ENCODE measurements around the gene ZNF207. TPM values are rescaled to one million over a fixed set of nuclear protein-coding genes. Genes with fewer than 3 reads are reported as not detected.

ZNF207 gene
- total and polyA plus RNA-seq, 2 donors (not counting 1 experiment from before 2014, with no cell fraction given), result 135 to 314 TPM

DNA sequence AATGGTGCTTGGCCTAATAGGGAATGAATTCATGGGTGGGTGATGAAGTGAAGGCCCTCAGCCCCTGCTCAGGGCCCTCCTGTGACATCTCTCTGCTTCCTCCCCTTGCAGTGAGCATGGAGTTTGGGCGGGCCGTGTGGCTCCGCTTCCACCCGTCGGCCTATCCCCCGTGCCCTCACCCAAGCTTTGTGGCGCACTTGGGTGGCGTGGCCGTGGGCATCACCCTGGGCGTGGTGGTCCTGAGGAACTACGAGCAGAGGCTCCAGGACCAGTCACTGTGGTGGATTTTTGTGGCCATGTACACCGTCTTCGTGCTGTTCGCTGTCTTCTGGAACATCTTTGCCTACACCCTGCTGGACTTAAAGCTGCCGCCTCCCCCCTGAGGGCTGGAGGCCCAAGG lies 29.1 kb upstream of the ZNF207 start:
- no peak for TF ChIP-seq EZH2 (IDR thresholded peaks at IDR 0.05; ENCODE audit: borderline replicate concordance, insufficient read depth, low read depth, low read length, poor library complexity, severe bottlenecking)
- TF ChIP-seq, protein P1, sequence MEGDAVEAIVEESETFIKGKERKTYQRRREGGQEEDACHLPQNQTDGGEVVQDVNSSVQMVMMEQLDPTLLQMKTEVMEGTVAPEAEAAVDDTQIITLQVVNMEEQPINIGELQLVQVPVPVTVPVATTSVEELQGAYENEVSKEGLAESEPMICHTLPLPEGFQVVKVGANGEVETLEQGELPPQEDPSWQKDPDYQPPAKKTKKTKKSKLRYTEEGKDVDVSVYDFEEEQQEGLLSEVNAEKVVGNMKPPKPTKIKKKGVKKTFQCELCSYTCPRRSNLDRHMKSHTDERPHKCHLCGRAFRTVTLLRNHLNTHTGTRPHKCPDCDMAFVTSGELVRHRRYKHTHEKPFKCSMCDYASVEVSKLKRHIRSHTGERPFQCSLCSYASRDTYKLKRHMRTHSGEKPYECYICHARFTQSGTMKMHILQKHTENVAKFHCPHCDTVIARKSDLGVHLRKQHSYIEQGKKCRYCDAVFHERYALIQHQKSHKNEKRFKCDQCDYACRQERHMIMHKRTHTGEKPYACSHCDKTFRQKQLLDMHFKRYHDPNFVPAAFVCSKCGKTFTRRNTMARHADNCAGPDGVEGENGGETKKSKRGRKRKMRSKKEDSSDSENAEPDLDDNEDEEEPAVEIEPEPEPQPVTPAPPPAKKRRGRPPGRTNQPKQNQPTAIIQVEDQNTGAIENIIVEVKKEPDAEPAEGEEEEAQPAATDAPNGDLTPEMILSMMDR (IDR thresholded peaks at IDR 0.05), result no peak
- H3K79me2 ChIP-seq (ENCODE audit: control insufficient read depth, insufficient read depth, low read length), result no peaks in the 10 kb centered on the region
- H3K4me3 ChIP-seq (ENCODE audit: control extremely low read depth in 1 of 5, extremely low read depth in 1 of 5, insufficient read depth in 1 of 5, low read depth in 2 of 5, low read length in 4 of 5), result no peak overlapping the region
- no peak overlapping the region for H2AFZ ChIP-seq (ENCODE audit: insufficient read depth, low read depth, low read length, poor library complexity, severe bottlenecking)
- DNase-seq (no peak), ATAC-seq (ENCODE audit: low read depth) (no peak)
- H3K9ac ChIP-seq (ENCODE audit: low read length), result no peak overlapping the region
- H3K27me3 Mint-ChIP-seq, result no peaks in the 10 kb centered on the region
- intact Hi-C loops (cut with micrococcal nuclease), result no loop called here
- CTCF ChIA-PET, result interaction anchor here (2.6 to 6.9 kb wide), 2 partner anchors 15 to 69 kb away, joined by 8 to 36 read pairs; no protein-coding TSS in a partner anchor
- H3K9me3 Mint-ChIP-seq (ENCODE audit: insufficient read depth), result no peaks in the 10 kb centered on the region
- H3K4me1 ChIP-seq (ENCODE audit: control insufficient read depth in 2 of 2, insufficient read depth in 2 of 2, low read length in 2 of 2), result peaks cover 19 to 27% of the 10 kb centered on the region in 2 donors
- H3K27ac Mint-ChIP-seq, result peak overlapping the region; percentile 65
- H3K36me3 ChIP-seq (replicated peaks in 1 of 2; ENCODE audit: control extremely low read depth in 1 of 2, control insufficient read depth in 1 of 2, extremely low read depth in 1 of 2, insufficient read depth in 2 of 2, low read length in 1 of 2), result no peaks in the 10 kb centered on the region
- H3K4me2 ChIP-seq (replicated peaks; ENCODE audit: low read depth, low read length, poor library complexity, severe bottlenecking), result no peak overlapping the region
- H4K20me1 ChIP-seq (ENCODE audit: control insufficient read depth, insufficient read depth, low read length, poor library complexity, severe bottlenecking), result no peaks in the 10 kb centered on the region
- no peaks in the 10 kb centered on the region for H3K9me3 ChIP-seq (ENCODE audit: control extremely low read depth in 1 of 3, control insufficient read depth in 2 of 3, insufficient read depth in 1 of 3, low read length in 2 of 3)
- no peak overlapping the region for H3K27ac ChIP-seq (ENCODE audit: low read length in 2 of 2)
- POLR2A ChIA-PET, result no interaction called here
- H3K4me1 Mint-ChIP-seq, result peaks cover 26% of the 10 kb centered on the region
- WGBS (ENCODE audit: insufficient coverage), result 99% methylated on average over 10 of the region's 15 CpGs
- no peak overlapping the region for H3K4me3 Mint-ChIP-seq
- no peaks in the 10 kb centered on the region for H3K27me3 ChIP-seq (replicated peaks in 1 of 4; ENCODE audit: control extremely low read depth in 1 of 4, control insufficient read depth in 3 of 4, insufficient read depth in 4 of 4, low read length in 3 of 4)

DNA sequence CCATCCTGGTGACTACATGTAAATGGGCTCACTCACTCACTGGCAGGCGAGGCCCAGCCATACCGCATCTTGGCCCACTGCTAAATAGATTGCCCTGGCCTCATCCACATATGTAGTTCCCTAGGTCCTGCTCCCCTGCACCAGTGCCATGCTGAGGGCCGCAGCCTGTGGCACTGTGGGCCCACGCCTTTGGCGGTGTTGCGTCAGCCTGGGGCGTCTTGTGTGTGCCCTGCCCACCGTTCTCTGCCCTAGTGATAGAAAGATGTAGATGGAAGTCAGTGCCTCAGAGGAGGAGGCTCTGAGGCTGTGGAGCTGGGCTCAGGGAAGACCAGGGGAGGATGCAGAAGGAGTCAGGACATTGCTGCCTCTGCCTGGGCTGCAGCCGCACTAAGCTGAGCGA lies 26.9 kb upstream of the ZNF207 start:
- TF ChIP-seq EZH2 (IDR thresholded peaks at IDR 0.05; ENCODE audit: borderline replicate concordance, insufficient read depth, low read depth, low read length, poor library complexity, severe bottlenecking), result no peak
- TF ChIP-seq, protein P1 (IDR thresholded peaks at IDR 0.05), result no peak
- CTCF ChIA-PET, result no interaction called here
- Histone ChIP-seq H3K27ac (ENCODE audit: low read length in 2 of 2) (no peak overlapping the region), H3K4me3 (ENCODE audit: control extremely low read depth in 1 of 5, extremely low read depth in 1 of 5, insufficient read depth in 1 of 5, low read depth in 2 of 5, low read length in 4 of 5) (no peak overlapping the region), H3K79me2 (ENCODE audit: control insufficient read depth, insufficient read depth, low read length) (no peaks in the 10 kb centered on the region), H3K36me3 (replicated peaks in 1 of 2; ENCODE audit: control extremely low read depth in 1 of 2, control insufficient read depth in 1 of 2, extremely low read depth in 1 of 2, insufficient read depth in 2 of 2, low read length in 1 of 2) (no peaks in the 10 kb centered on the region), H3K9me3 (ENCODE audit: control extremely low read depth in 1 of 3, control insufficient read depth in 2 of 3, insufficient read depth in 1 of 3, low read length in 2 of 3) (no peaks in the 10 kb centered on the region), H3K9ac (ENCODE audit: low read length) (no peak overlapping the region), H3K4me1 (ENCODE audit: control insufficient read depth in 2 of 2, insufficient read depth in 2 of 2, low read length in 2 of 2) (peaks cover 19 to 27% of the 10 kb centered on the region in 2 donors), H2AFZ (ENCODE audit: insufficient read depth, low read depth, low read length, poor library complexity, severe bottlenecking) (no peak overlapping the region), H3K4me2 (replicated peaks; ENCODE audit: low read depth, low read length, poor library complexity, severe bottlenecking) (no peak overlapping the region), H3K27me3 (replicated peaks in 1 of 4; ENCODE audit: control extremely low read depth in 1 of 4, control insufficient read depth in 3 of 4, insufficient read depth in 4 of 4, low read length in 3 of 4) (no peaks in the 10 kb centered on the region), H4K20me1 (ENCODE audit: control insufficient read depth, insufficient read depth, low read length, poor library complexity, severe bottlenecking) (no peaks in the 10 kb centered on the region)
- H3K9me3 Mint-ChIP-seq (ENCODE audit: insufficient read depth), result no peaks in the 10 kb centered on the region
- POLR2A ChIA-PET, result no interaction called here
- ATAC-seq (ENCODE audit: low read depth) (no peak), DNase-seq (no peak)
- intact Hi-C loops (cut with micrococcal nuclease), result no loop called here
- peaks cover 23% of the 10 kb centered on the region for H3K4me1 Mint-ChIP-seq
- H3K27ac Mint-ChIP-seq, result no peak overlapping the region
- H3K27me3 Mint-ChIP-seq, result no peaks in the 10 kb centered on the region
- WGBS (ENCODE audit: insufficient coverage), result 96% methylated on average over 4 of the region's 10 CpGs
- H3K4me3 Mint-ChIP-seq, result no peak overlapping the region

Data from B cell (primary cell).